Activated CD4-positive, alpha-beta T cell treated with anti-CD3 and anti-CD28 coated beads, Interleukin-2, amount 10 ng/mL, durations not matched to agents 24 days and 14 days (primary cell): ENCODE data around the gene RAB9A. TPM values are rescaled to one million over a fixed set of nuclear protein-coding genes. Genes with fewer than 3 reads are reported as not detected.

Experiments
- DNase-seq: peaks from one replicate; pipeline ENCODE4 v3.0.0; 2022
- H3K27ac Mint-ChIP-seq: one replicate; pipeline ENCODE4 v1.8.0; 2022; ENCODE audit warnings: mild to moderate bottlenecking, mixed read lengths
- H3K27me3 Mint-ChIP-seq: one replicate; pipeline ENCODE4 v1.8.0; 2022; ENCODE audit warnings: mixed read lengths
- H3K36me3 Mint-ChIP-seq: one replicate; pipeline ENCODE4 v1.8.0; 2022; ENCODE audit warnings: low read depth, mild to moderate bottlenecking, mixed read lengths
- H3K4me1 Mint-ChIP-seq: one replicate; pipeline ENCODE4 v1.8.0; 2021; ENCODE audit warnings: mixed read lengths
- H3K4me3 Mint-ChIP-seq: one replicate; pipeline ENCODE4 v1.8.0; 2022; ENCODE audit warnings: mild to moderate bottlenecking, moderate library complexity, mixed read lengths
- H3K9me3 Mint-ChIP-seq: one replicate; pipeline ENCODE4 v1.8.0; 2021; ENCODE audit warnings: mixed read lengths
- intact Hi-C: fragments of 100-400 bp; cut with micrococcal nuclease; formaldehyde crosslinking; loops from one replicate; pipeline ENCODE4 v1.15.1; 2023
- total RNA-seq: library from RNA; stranded (reverse); gene quantifications from 2 replicates; pipeline ENCODE4 v1.2.3, GENCODE V29; 2022

RAB9A gene
- total RNA-seq, 1 donor from 2014 or later = 9.2 TPM

DNA sequence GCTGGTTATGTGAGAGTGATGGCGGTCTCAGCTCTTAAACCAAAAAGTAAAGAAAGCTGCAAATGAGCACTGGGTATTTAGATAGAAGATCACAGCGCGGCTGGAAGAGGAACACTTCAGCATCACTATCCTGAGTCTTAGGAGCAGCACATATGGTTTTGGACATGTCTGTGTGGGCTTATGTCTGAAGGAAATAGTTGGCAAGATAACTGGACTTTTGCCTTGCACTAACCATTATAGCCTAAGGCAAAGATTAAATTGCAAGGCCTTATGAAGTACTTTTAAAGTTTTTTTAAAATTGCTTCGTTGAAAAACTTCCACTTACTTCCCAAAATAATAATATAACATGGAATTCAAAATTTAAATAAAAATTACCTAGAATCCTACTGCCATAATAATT, 4.6 kb upstream of the RAB9A start:
- Mint-ChIP-seq H3K36me3 (peaks cover 10% of the 10 kb centered on the region), H3K4me1 (peaks cover 15% of the 10 kb centered on the region), H3K4me3 (no peak overlapping the region), H3K9me3 (no peaks in the 10 kb centered on the region), H3K27me3 (no peaks in the 10 kb centered on the region), H3K27ac (no peak overlapping the region)
- intact Hi-C loops = no loop called here
- no peak for DNase-seq

DNA sequence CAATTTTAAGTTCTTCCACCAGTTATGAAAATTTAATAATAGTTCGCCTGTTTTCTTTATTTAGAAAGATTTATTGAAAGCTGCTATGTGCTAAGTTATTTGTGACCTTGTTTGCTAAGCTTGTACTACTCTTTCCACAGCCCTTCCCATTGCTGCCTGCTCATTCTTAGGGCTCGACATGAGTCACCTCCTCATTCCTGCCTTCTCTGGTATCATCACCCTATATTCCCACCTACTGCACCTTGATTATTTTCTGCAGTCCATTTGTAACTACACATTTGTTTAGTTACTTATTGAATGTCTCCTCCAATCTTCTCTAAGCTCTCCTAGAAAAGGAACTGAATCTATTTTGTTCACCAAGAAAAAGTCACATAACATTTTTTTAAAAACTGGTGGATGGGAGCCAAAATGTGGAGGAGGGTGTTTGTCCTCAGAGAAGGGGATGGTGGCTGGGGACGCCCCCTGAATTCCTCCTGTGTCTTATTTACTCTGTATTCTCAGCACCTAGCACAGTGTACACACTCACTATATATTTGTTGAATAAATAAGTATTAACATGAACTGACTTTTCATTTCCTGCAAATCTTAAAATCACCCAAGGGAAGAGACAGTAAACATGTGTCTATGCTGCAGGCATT, 3.7 kb upstream of the RAB9A start:
- DNase-seq = no peak
- intact Hi-C loops = no loop called here
- Mint-ChIP-seq H3K36me3 (peaks cover 10% of the 10 kb centered on the region), H3K4me1 (peaks cover 16% of the 10 kb centered on the region), H3K4me3 (no peak overlapping the region), H3K27ac (no peak overlapping the region), H3K27me3 (no peaks in the 10 kb centered on the region), H3K9me3 (no peaks in the 10 kb centered on the region)

DNA sequence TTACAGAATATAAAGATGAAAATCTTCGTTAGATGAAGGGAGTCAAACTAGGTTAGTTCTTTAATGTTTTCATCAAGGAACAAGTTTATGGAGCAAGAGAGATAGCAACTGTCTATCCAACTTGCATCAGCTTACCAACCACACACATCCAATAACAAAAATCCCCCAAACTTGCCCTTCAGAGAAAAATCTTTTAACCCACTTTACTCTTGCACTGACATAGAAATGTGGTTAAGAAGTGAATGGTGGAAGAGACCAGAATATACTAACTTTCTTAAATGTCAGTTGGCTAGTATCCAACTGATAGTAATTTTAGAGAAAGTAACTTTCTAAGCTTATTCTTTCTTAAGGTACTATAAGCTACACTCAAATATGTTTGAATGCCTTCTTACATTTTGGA, 1.7 kb upstream of the RAB9A start:
- Mint-ChIP-seq H3K9me3 (no peaks in the 10 kb centered on the region), H3K27me3 (no peaks in the 10 kb centered on the region), H3K27ac (no peak overlapping the region), H3K4me1 (peaks cover 23% of the 10 kb centered on the region), H3K36me3 (peaks cover 5% of the 10 kb centered on the region), H3K4me3 (no peak overlapping the region)
- intact Hi-C loops = no loop called here
- DNase-seq = no peak

GRCh38 chrX:13688384-13688957, 457 bp upstream of the RAB9A start:
- no peaks in the 10 kb centered on the region for H3K27me3 Mint-ChIP-seq
- H3K4me3 Mint-ChIP-seq = peak overlapping the region; percentile 87
- no peaks in the 10 kb centered on the region for H3K9me3 Mint-ChIP-seq
- peak; percentile 55 for DNase-seq
- intact Hi-C loops = loop anchor here (1.0 kb wide), 1 partner anchor 19 kb away; no protein-coding TSS in a partner anchor
- peak overlapping the region; percentile 93 for H3K27ac Mint-ChIP-seq
- peaks cover 5% of the 10 kb centered on the region for H3K36me3 Mint-ChIP-seq
- H3K4me1 Mint-ChIP-seq = peaks cover 33% of the 10 kb centered on the region

DNA sequence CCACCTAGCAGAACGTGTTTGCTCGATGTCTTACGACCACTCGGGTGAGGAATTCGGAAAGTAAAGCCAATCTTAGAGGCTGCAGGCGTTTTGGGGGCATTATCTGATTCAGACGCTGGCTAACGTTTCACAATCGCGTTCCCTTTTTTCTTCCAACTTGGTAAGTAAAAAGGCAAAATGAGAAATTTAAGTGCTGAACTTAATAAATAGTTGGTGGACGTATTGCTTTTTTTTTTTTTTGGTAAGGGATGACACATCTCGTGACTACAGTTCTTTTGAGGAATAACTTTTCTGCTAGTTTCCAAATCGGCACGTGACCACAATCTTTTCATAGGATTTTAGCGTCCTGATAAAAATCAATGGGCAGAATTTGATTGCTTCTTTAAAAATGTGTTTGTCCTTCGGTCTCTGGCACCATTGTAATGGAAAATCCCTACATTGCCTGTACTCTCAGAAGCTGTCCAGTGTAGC, 848 bp downstream of the RAB9A start:
- intact Hi-C loops = loop anchor here (1.0 kb wide), 2 partner anchors 31 to 45 kb away; partner anchors contain the start of genes OFD1 and TRAPPC2
- Mint-ChIP-seq H3K4me1 (peaks cover 36% of the 10 kb centered on the region), H3K9me3 (no peaks in the 10 kb centered on the region), H3K27ac (peak overlapping the region; percentile 93), H3K36me3 (peaks cover 3% of the 10 kb centered on the region), H3K4me3 (peak overlapping the region; percentile 87), H3K27me3 (no peaks in the 10 kb centered on the region)
- no peak for DNase-seq

- Mint-ChIP-seq H3K36me3 (peaks cover 3% of the 10 kb centered on the region), H3K27ac (no peak overlapping the region), H3K9me3 (no peaks in the 10 kb centered on the region), H3K4me3 (peak overlapping the region; percentile 87), H3K4me1 (peaks cover 38% of the 10 kb centered on the region), H3K27me3 (no peaks in the 10 kb centered on the region)
- intact Hi-C loops = no loop called here
- DNase-seq = no peak
Measured at GRCh38 chrX:13690836-13691235, 1.9 kb downstream of the RAB9A start.

- Mint-ChIP-seq H3K4me3 (no peak overlapping the region), H3K4me1 (peaks cover 40% of the 10 kb centered on the region), H3K9me3 (no peaks in the 10 kb centered on the region), H3K27me3 (no peaks in the 10 kb centered on the region), H3K36me3 (peaks cover 3% of the 10 kb centered on the region), H3K27ac (no peak overlapping the region)
- intact Hi-C loops = no loop called here
- no peak for DNase-seq
Measured at GRCh38 chrX:13691841-13692371, 3.0 kb downstream of the RAB9A start.

GRCh38 chrX:13692771-13693231, 3.9 kb downstream of the RAB9A start:
- Mint-ChIP-seq H3K27me3 (no peaks in the 10 kb centered on the region), H3K4me1 (peaks cover 39% of the 10 kb centered on the region), H3K36me3 (peaks cover 5% of the 10 kb centered on the region), H3K27ac (no peak overlapping the region), H3K4me3 (no peak overlapping the region), H3K9me3 (no peaks in the 10 kb centered on the region)
- intact Hi-C loops = no loop called here
- no peak for DNase-seq

GRCh38 chrX:13693341-13693961, 4.5 kb downstream of the RAB9A start:
- intact Hi-C loops = no loop called here
- H3K9me3 Mint-ChIP-seq = no peaks in the 10 kb centered on the region
- DNase-seq = no peak
- H3K4me1 Mint-ChIP-seq = peaks cover 36% of the 10 kb centered on the region
- H3K4me3 Mint-ChIP-seq = no peak overlapping the region
- no peak overlapping the region for H3K27ac Mint-ChIP-seq
- peaks cover 5% of the 10 kb centered on the region for H3K36me3 Mint-ChIP-seq
- H3K27me3 Mint-ChIP-seq = no peaks in the 10 kb centered on the region

GRCh38 chrX:13694359-13694758, 5.4 kb downstream of the RAB9A start:
- Mint-ChIP-seq H3K4me3 (no peak overlapping the region), H3K4me1 (peaks cover 34% of the 10 kb centered on the region)

DNA sequence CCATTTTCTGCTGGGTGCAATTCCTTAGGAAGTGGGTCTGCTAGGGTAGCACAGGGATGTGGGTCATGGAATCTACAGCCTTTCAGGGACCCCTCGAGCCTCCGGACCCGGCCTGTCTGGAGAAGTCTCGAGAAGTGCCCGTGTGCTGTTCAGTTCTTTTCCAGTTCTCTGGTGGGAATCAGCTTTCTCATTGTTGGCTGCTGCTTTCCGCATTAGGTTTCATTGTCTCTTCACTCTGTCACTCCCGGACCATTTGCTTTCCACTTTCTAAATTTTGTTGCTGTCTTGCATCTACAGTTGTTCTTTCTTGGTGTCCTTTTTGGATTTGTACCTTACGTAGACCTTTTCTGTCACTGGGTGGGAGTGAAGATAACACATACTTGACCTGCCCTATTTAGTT, 6.1 kb downstream of the RAB9A start:
- H3K4me3 Mint-ChIP-seq = no peak overlapping the region
- no peak for DNase-seq
- intact Hi-C loops = no loop called here
- peaks cover 36% of the 10 kb centered on the region for H3K4me1 Mint-ChIP-seq
- peaks cover 8% of the 10 kb centered on the region for H3K36me3 Mint-ChIP-seq
- no peak overlapping the region for H3K27ac Mint-ChIP-seq
- H3K27me3 Mint-ChIP-seq = no peaks in the 10 kb centered on the region
- no peaks in the 10 kb centered on the region for H3K9me3 Mint-ChIP-seq

More at GRCh38 chrX:13694359-13694758, 5.4 kb downstream of the RAB9A start:
- intact Hi-C loops = no loop called here
- Mint-ChIP-seq H3K27me3 (no peaks in the 10 kb centered on the region), H3K36me3 (peaks cover 6% of the 10 kb centered on the region), H3K9me3 (no peaks in the 10 kb centered on the region), H3K27ac (no peak overlapping the region)
- no peak for DNase-seq

DNA sequence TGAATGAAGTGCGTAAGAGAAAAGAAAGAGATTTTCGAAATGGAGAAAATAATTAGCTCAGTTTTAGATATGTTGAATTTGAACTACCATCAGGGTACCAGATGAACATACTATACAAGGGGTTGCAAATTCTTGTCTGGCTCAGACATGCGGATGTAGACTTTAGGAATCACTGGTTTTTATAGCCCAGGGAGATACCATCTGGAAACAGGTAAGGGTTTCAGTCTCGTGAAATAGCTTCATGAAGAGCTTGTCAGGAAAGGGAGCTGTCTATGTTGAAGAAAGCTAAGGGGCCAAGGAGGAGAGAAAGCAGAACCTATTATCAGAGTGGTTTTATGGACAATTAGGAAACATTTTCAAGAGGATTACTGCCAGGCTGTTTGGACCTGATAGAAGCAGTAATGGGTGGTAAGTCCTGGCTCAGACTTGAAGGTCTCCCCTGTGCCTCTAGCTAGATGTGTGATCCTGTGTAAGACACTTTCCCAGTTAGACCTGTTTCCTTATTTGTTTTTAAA, 6.7 kb downstream of the RAB9A start:
- no peaks in the 10 kb centered on the region for H3K9me3 Mint-ChIP-seq
- no peaks in the 10 kb centered on the region for H3K27me3 Mint-ChIP-seq
- no peak overlapping the region for H3K4me3 Mint-ChIP-seq
- intact Hi-C loops = no loop called here
- H3K27ac Mint-ChIP-seq = no peak overlapping the region
- peaks cover 31% of the 10 kb centered on the region for H3K4me1 Mint-ChIP-seq
- DNase-seq = no peak
- H3K36me3 Mint-ChIP-seq = peaks cover 8% of the 10 kb centered on the region

DNA sequence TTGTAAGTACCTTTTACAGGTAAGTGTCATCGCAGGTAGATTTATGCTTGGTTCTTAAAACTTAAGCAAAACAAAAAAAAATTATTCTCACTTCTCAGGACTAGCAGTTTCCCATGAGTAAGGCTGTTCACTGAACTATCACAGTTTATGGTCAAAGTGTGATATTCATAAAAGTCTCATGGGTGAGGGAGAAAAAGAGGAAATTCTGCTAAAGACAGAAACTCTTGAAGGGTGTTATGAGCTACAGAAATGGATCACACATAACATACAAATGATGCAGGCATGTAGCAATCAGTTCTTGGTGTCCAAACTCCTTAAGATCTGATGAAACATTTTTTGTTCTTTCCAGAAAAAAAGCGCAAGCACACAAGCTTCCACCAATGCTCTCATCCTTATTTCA, 8.5 kb downstream of the RAB9A start:
- no peak overlapping the region for H3K4me3 Mint-ChIP-seq
- peaks cover 9% of the 10 kb centered on the region for H3K36me3 Mint-ChIP-seq
- intact Hi-C loops = no loop called here
- H3K4me1 Mint-ChIP-seq = peaks cover 27% of the 10 kb centered on the region
- no peak overlapping the region for H3K27ac Mint-ChIP-seq
- no peak for DNase-seq
- no peaks in the 10 kb centered on the region for H3K27me3 Mint-ChIP-seq
- no peaks in the 10 kb centered on the region for H3K9me3 Mint-ChIP-seq

GRCh38 chrX:13697976-13698375, 9.0 kb downstream of the RAB9A start:
- no peaks in the 10 kb centered on the region for H3K9me3 Mint-ChIP-seq
- H3K4me3 Mint-ChIP-seq = no peak overlapping the region
- no peak for DNase-seq
- no peak overlapping the region for H3K27ac Mint-ChIP-seq
- H3K36me3 Mint-ChIP-seq = peaks cover 9% of the 10 kb centered on the region
- intact Hi-C loops = no loop called here
- H3K4me1 Mint-ChIP-seq = peaks cover 24% of the 10 kb centered on the region
- H3K27me3 Mint-ChIP-seq = no peaks in the 10 kb centered on the region
